H1 (cell line): ENCODE measurements around the gene ZNF483. TPM values are rescaled to one million over a fixed set of nuclear protein-coding genes. Genes with fewer than 3 reads are reported as not detected.
A peak's percentile ranks its signal among the peaks of the same experiment; 100 is the strongest.

Experiments used
- ASH2L ChIP-seq: fragments of 200-600, 300-600 bp; sonication (generic); IDR thresholded peaks from one replicate; pipeline ENCODE4 v1.7.1; 2017; ENCODE audit warnings: low read length
- CHD7 ChIP-seq: fragments of 300-600 bp; sonication (generic); IDR thresholded peaks from 2 replicates; pipeline ENCODE4 v1.7.1; 2012; ENCODE audit warnings: low read length, moderate library complexity, mild to moderate bottlenecking, inconsistent platforms; ENCODE audit not compliant: insufficient replicate concordance
- E2F6 ChIP-seq: IDR thresholded peaks from 2 replicates; pipeline ENCODE4 v1.6.1; 2012; ENCODE audit warnings: inconsistent platforms
- EGR1 ChIP-seq: IDR thresholded peaks from 2 replicates; pipeline ENCODE4 v1.6.1; 2011; ENCODE audit warnings: low read depth, low read length, borderline replicate concordance
- FOSL1 ChIP-seq: IDR thresholded peaks from 2 replicates; pipeline ENCODE4 v1.6.1; 2011; ENCODE audit warnings: mild to moderate bottlenecking, low read depth, low read length, moderate library complexity; ENCODE audit not compliant: insufficient read depth
- MAX ChIP-seq: IDR thresholded peaks from 2 replicates; pipeline ENCODE4 v1.6.1; 2012; ENCODE audit warnings: inconsistent platforms
- NANOG ChIP-seq: IDR thresholded peaks from 2 replicates; pipeline ENCODE4 v1.6.1; 2011; ENCODE audit warnings: low read length, low read depth, mild to moderate bottlenecking, inconsistent platforms; ENCODE audit not compliant: insufficient read depth, poor library complexity, severe bottlenecking
- POLR2A ChIP-seq, 2 experiments: IDR thresholded peaks; 1 replicate in 1 of 2; 2 replicates in 1 of 2; pipeline ENCODE4 v1.6.1; 2011; ENCODE audit warnings: low read depth in 2 of 2, low read length in 2 of 2, mild to moderate bottlenecking in 2 of 2; ENCODE audit errors: control extremely low read depth in 1 of 2
- POU5F1 ChIP-seq: IDR thresholded peaks from 2 replicates; pipeline ENCODE4 v1.6.1; 2011; ENCODE audit warnings: low read depth, mild to moderate bottlenecking, low read length, moderate library complexity
- SP1 ChIP-seq: IDR thresholded peaks from 2 replicates; pipeline ENCODE4 v1.6.1; 2011; ENCODE audit warnings: low read depth, low read length
- SP2 ChIP-seq: IDR thresholded peaks from 2 replicates; pipeline ENCODE4 v1.6.1; 2012; ENCODE audit warnings: mild to moderate bottlenecking, low read length, inconsistent platforms
- polyA plus RNA-seq, 7 experiments: library from polyadenylated mRNA; depleted of rRNA in 3 of 7; stranded (reverse) in 5 of 7; unstranded in 2 of 7; fragments of >200 nt in 5 of 7; fragments of 200-250 nt in 2 of 7; gene quantifications; 1 replicate in 5 of 7; 2 replicates in 1 of 7; 4 replicates in 1 of 7; pipeline versions ENCODE4 v1.2.1 to v1.2.3, GENCODE V29; 2011 to 2013; ENCODE audit warnings: missing spikeins in 2 of 7, mixed read lengths in 2 of 7
- total RNA-seq: library from RNA; stranded (reverse); fragmentation: NEBNext Ultra II Directional; extraction: Animal tissue kit (Norgen Biotek cat#: 25700); gene quantifications from 2 replicates; pipeline ENCODE4 v1.2.1, GENCODE V29; 2021

The ZNF483 gene
- total and polyA plus RNA-seq, 2 of the 8 experiments (the other 6 are each of a cell fraction or from before 2014, with no cell fraction given): 4.8 to 83.8 TPM

- TF ChIP-seq CHD7: peak; percentile 93
- TF ChIP-seq ASH2L: peak; percentile 10
- no peak for TF ChIP-seq E2F6
- no peak for TF ChIP-seq MAX
- peak; percentile 65; the same call in 1 of the 2 replicates for TF ChIP-seq SP1
- TF ChIP-seq POLR2A (IDR thresholded peaks at IDR 0.05; ENCODE audit: control extremely low read depth in 1 of 2, low read depth in 2 of 2, low read length in 2 of 2): peak in 1 of 2 experiments; percentile 27; a peak in 1 of 3 replicates
- TF ChIP-seq SP2: no peak
- peak; percentile 90 for TF ChIP-seq NANOG
- TF ChIP-seq FOSL1: no peak
- TF ChIP-seq EGR1: no peak
- peak; percentile 53; the same call in 1 of the 2 replicates for TF ChIP-seq POU5F1
Observed at GRCh38 chr9:111529787-111530186, 4.8 kb downstream of the ZNF483 start (continued).
